GM12801 (cell line): ENCODE results near the gene PWWP2A.

Experiments used
- TF ChIP-seq, protein P1 (sequence below): IDR thresholded peaks from one replicate; pipeline ENCODE4 v1.5.1; 2011; ENCODE audit warnings: control low read depth; ENCODE audit not compliant: insufficient read length; ENCODE audit errors: extremely low read depth

Gene PWWP2A

DNA sequence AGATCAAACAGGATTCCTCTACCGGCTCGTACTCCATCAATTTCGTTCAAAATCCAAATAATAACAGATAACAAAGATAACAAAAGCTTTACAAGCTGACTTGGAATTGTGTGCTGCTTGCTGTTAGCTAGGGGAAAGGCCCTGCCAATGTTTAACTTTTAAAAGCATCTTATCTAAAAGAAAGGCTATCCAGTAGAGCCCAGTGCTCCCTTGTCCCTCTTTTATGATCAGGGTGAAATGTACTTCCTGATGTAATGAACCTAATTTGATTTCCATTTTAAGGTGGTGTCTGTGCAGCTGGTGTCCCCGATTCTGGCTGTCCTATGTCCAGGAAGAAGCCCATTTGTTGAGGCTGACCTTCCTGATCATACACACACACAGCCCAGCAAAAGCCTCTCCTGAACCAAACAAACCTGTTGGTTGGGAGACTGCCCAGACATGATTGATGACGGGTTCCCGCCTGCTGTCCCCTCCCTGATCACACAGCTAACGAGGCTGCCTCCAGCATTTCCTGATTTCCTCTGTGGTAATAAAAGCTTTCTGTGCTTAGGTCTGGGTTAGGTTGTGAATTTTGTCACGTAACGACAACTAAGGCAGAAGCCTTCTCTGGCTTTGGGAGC lies 54.1 kb downstream of the PWWP2A start:
- TF ChIP-seq, protein P1, sequence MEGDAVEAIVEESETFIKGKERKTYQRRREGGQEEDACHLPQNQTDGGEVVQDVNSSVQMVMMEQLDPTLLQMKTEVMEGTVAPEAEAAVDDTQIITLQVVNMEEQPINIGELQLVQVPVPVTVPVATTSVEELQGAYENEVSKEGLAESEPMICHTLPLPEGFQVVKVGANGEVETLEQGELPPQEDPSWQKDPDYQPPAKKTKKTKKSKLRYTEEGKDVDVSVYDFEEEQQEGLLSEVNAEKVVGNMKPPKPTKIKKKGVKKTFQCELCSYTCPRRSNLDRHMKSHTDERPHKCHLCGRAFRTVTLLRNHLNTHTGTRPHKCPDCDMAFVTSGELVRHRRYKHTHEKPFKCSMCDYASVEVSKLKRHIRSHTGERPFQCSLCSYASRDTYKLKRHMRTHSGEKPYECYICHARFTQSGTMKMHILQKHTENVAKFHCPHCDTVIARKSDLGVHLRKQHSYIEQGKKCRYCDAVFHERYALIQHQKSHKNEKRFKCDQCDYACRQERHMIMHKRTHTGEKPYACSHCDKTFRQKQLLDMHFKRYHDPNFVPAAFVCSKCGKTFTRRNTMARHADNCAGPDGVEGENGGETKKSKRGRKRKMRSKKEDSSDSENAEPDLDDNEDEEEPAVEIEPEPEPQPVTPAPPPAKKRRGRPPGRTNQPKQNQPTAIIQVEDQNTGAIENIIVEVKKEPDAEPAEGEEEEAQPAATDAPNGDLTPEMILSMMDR, result no peak

DNA sequence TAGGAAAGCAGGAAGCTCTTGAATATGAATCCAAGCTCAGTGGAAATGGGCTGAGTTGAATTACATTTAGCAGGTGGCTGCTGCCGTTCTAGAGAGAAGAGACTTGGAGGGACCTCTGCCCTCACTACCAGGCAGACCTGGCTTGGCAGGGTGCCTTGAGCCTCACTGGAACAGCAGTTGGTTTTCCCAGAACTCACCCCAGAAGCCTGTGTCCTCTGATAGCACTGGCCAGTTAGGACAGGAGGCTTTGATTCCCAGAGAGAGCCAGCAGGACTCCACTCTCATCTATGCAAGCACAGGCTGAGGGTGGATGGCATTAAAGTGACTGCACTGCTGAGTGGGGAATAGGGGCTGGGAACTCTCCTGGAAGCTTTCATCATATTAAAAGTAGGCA lies 54.8 kb downstream of the PWWP2A start:
- TF ChIP-seq, protein P1, result no peak

DNA sequence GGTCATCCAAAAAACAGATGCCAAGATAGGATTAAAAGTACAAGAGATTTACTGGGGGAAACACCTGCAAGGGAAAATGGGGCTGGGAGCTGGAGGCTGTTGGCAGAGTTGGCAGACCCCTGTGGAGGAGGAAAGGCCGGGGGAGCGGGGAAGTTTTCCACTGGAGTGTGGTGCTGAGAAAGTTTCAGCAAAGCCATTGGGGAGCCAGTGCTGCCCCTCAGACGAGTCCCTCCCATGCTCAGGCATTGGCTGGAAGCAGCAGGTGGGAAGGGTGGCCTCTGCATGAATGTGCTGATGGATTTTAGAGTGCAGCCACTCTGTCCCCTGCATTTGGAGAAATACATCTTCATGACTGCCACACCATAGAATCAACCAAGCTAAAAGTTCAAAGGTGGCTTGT lies 57.5 kb downstream of the PWWP2A start:
- TF ChIP-seq, protein P1, result no peak

DNA sequence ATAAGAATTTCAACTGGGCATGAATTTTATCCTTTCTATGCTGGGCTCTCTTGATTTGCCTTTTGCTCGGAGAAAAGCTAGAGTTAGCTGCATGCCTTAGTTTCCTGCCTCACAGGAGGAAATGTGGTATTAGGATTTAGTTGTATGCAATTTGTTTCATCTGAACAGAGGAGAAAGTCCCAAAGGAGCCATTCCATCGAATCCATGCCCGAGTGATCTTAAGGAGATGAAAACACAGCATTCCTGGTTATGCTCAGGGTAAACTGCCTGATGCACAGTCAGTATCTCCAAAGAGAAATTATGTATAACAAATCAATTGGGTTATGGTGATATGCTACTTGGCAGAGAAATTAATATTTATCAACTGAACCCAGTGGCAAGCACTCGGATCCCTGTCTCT lies 59.2 kb downstream of the PWWP2A start:
- TF ChIP-seq, protein P1, result no peak

DNA sequence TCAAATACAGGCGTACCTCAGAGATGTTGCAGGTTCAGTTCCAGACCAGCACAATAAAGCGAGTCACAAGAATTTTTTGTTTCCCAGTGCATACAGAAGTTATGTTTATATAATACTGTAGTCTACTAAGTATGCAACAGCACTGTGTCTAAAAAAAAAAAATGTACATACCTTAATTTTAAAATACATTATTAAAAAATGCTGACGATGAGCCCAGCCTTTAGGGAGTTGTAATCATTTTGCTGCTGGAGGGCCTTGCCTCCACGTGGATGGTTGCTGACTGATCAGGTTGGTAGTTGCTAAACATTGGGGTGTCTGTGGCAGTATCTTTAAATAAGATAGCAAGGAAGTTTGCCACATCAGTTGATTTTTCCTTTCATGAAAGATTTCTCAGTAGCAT lies 62.0 kb downstream of the PWWP2A start:
- TF ChIP-seq, protein P1, result no peak

DNA sequence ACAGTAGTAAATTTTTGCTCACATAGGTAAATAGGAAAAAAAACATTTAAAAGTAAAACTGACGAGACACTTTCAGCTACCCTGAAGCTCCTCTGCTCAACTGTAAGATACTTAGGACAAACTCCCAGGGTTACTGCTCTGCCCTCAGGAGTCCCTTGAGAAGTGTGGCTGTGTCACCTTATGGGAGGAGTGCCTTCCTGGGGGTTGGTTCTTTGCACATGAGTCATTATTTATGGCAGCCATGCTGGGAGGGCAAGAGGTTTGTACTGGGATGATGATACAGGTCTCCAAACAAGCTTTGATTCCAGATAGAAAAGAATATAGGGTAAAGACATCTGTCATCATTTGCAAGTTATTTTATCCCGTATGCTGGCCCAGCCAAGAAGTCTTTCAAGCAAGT lies 64.4 kb downstream of the PWWP2A start:
- TF ChIP-seq, protein P1, result no peak

DNA sequence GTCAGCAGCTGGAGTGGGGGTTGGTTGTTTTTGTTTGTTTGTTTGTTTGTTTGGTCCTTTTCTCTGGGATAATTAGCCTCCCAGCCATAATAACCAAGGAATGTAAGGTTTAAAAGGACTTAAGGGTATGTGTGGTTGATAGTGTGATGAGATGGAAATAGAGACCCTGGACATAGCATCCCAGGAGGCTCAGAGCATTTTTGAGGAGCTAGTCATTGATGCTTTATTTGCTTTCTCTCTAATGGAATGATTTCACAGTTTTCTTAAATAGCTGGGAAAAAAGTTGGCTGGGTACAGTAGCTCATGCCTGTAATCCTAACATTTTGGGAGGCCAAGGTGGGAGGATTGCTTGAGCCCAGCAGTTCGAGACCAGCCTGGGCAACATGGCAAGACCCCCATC lies 65.2 kb downstream of the PWWP2A start:
- TF ChIP-seq, protein P1, result no peak

DNA sequence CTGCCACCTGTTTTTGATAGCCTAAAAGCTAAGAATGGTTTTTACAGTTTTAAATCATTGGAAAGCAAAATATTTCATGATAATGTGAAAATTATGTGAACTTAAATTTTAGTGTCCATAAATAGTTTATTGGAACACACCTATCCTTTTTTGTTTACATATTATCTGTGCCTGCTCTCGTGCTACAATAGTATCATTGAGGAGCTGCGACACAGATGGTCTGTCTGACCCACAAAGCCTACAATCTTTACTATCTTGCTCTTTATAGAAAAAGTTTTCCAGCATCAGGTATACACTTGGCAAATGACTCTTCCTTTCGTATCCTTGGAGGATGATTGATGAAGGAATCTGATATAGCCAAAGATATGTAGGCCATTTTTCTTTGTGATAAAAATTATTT lies 70.2 kb downstream of the PWWP2A start:
- TF ChIP-seq, protein P1, result no peak
